ENCODE data around the gene ZNF71.

Gene ZNF71

GRCh38 chr19:56622374-56622773 lies 27.3 kb downstream of the ZNF71 start:
- no peak for DNase-seq

GRCh38 chr19:56623006-56623405 lies 27.9 kb downstream of the ZNF71 start:
- no peak for DNase-seq

- no peak for DNase-seq
Observed at GRCh38 chr19:56625708-56626107, 30.6 kb downstream of the ZNF71 start.

GRCh38 chr19:56633021-56633420 lies 37.9 kb downstream of the ZNF71 start:
- DNase-seq = peak in 1 of 56 donors; percentile 12

GRCh38 chr19:56637976-56638555 lies 43.0 kb downstream of the ZNF71 start:
- DNase-seq = peak in 46 of 56 donors; percentile 5 to 79 (median 44)

- no peak for DNase-seq
Observed at GRCh38 chr19:56639217-56639616, 44.1 kb downstream of the ZNF71 start.

GRCh38 chr19:56642711-56643459 lies 47.8 kb downstream of the ZNF71 start, which contains the start of gene SMIM17:
Gene SMIM17 (plus strand): TSS chr19:56643159. CDS start chr19:56645668, 2,509 bp downstream.
- DNase-seq = peak in 2 of 56 donors; percentile 1 to 53

GRCh38 chr19:56643460-56643955 lies 48.4 kb downstream of the ZNF71 start:
- DNase-seq = peak in 1 of 56 donors; percentile 27

GRCh38 chr19:56654151-56654550 lies 59.0 kb downstream of the ZNF71 start:
- no peak for DNase-seq

GRCh38 chr19:56660381-56661107 lies 65.4 kb downstream of the ZNF71 start:
- peak in 22 of 56 donors; percentile 6 to 58 (median 33) for DNase-seq

GRCh38 chr19:56661248-56661647 lies 66.1 kb downstream of the ZNF71 start:
- no peak for DNase-seq

GRCh38 chr19:56663931-56664500 lies 68.9 kb downstream of the ZNF71 start:
- no peak for DNase-seq

- DNase-seq = no peak
Observed at GRCh38 chr19:56664511-56664910, 69.4 kb downstream of the ZNF71 start.

- DNase-seq = no peak
Observed at GRCh38 chr19:56667311-56667870, 72.3 kb downstream of the ZNF71 start.

GRCh38 chr19:56668676-56669075 lies 73.6 kb downstream of the ZNF71 start:
- no peak for DNase-seq

- DNase-seq = no peak
Observed at GRCh38 chr19:56670401-56670960, 75.4 kb downstream of the ZNF71 start.

- DNase-seq = peak in 5 of 56 donors; percentile 39 to 67 (median 47)
Observed at GRCh38 chr19:56670961-56671612, 76.0 kb downstream of the ZNF71 start.

GRCh38 chr19:56671613-56671994 lies 76.5 kb downstream of the ZNF71 start, which contains the start of gene ZNF835:
Gene ZNF835 (minus strand): TSS chr19:56671757. CDS start chr19:56665198, 6,559 bp downstream.
- DNase-seq = peak; percentile 63 to 97 (median 91)

GRCh38 chr19:56672610-56673009 lies 77.5 kb downstream of the ZNF71 start:
- DNase-seq = peak in 1 of 56 donors; percentile 24

Data from nucleus accumbens (tissue), 56 donors.